Kidney (tissue), 14 donors: ENCODE measurements around the gene TXN2. TPM values are rescaled to one million over a fixed set of nuclear protein-coding genes. Genes with fewer than 3 reads are reported as not detected.

ENCODE experiments used
- DNase-seq, 5 donors: peaks; one replicate each; pipeline ENCODE4 v3.0.0-alpha.2; 2013 to 2020
- FAIRE-seq: peaks from 2 replicates; lab custom pipeline; 2012; peaks lifted over from hg19 to GRCh38; lab: Jason Lieb, UNC
- H3K27ac ChIP-seq, 2 donors: one replicate each; pipeline ENCODE4 v1.7.0; 2013; ENCODE audit warnings: low read depth in 2 of 2, low read length in 2 of 2, inconsistent platforms in 1 of 2
- H3K27me3 ChIP-seq: one replicate; pipeline ENCODE4 v1.7.1; 2013; ENCODE audit warnings: low read length, inconsistent platforms; ENCODE audit not compliant: control insufficient read depth, insufficient read depth
- H3K36me3 ChIP-seq, 3 donors: one replicate each; pipeline versions ENCODE4 v1.7.0 to v1.7.1; 2013; ENCODE audit warnings: low read length in 3 of 3, control low read depth in 1 of 3, inconsistent platforms in 1 of 3; ENCODE audit not compliant: insufficient read depth in 3 of 3, control insufficient read depth in 2 of 3
- H3K4me1 ChIP-seq, 3 donors: one replicate each; pipeline versions ENCODE4 v1.7.0 to v1.7.1; 2013; ENCODE audit warnings: low read length in 3 of 3, inconsistent platforms in 1 of 3, low read depth in 1 of 3; ENCODE audit not compliant: control insufficient read depth in 2 of 3, insufficient read depth in 2 of 3
- H3K4me3 ChIP-seq, 3 donors: one replicate each; pipeline versions ENCODE4 v1.7.0 to v1.8.1; 2013; ENCODE audit warnings: low read length in 3 of 3, control low read depth in 1 of 3, inconsistent platforms in 1 of 3
- H3K9ac ChIP-seq, 3 donors: one replicate each; pipeline versions ENCODE4 v1.7.0 to v1.7.1; 2013; ENCODE audit warnings: low read length in 3 of 3, control low read depth in 1 of 3, inconsistent platforms in 1 of 3
- H3K9me3 ChIP-seq, 3 donors: one replicate each; pipeline versions ENCODE4 v1.7.0 to v1.7.1; 2013; ENCODE audit warnings: low read length in 3 of 3, control low read depth in 1 of 3, inconsistent platforms in 1 of 3; ENCODE audit not compliant: control insufficient read depth in 2 of 3, insufficient read depth in 1 of 3
- CTCF ChIP-seq: IDR thresholded peaks from 3 replicates; pipeline ENCODE4 v1.5.1; 2012; ENCODE audit warnings: mild to moderate bottlenecking, moderate library complexity, borderline replicate concordance; ENCODE audit not compliant: insufficient read depth; ENCODE audit errors: extremely low read depth
- intact Hi-C: fragments of 100-400 bp; cut with DNase I; formaldehyde crosslinking; loops from one replicate; pipeline ENCODE4 v1.11.1; 2022
- polyA plus RNA-seq: library from polyadenylated mRNA; stranded (reverse); fragments of 350-450 nt; fragmentation: Illumina TruSeq; extraction: RNeasy Lipid Tissue Mini Kit (QIAGEN cat#74804); gene quantifications from one replicate; pipeline ENCODE4 v1.2.3, GENCODE V29; 2014; ENCODE audit warnings: low read depth, low replicate concordance; ENCODE audit not compliant: insufficient read depth
- total RNA-seq: library from RNA; stranded (reverse); fragmentation: NEBNext Ultra II Directional; extraction: Animal tissue kit (Norgen Biotek cat#: 25700); gene quantifications from one replicate; pipeline ENCODE4 v1.2.1, GENCODE V29; 2021
- donor health status: control.
- donor health status: control.
- donor health status: control.
- donor health status: control.
- donor health status: control.
- donor health status: DM: yes; HTN: yes; CAD: no.
- donor health status: Normal renal cell carcinoma (clear cell type).

TXN2 gene
- total and polyA plus RNA-seq, 2 donors from 2014 or later: 72.8 to 194 TPM

- no peak for TF ChIP-seq CTCF
- H3K27me3 ChIP-seq: no peaks in the 10 kb centered on the region
- FAIRE-seq (no peak), DNase-seq (no peak)
- peaks cover 1 to 30% (median 25%) of the 10 kb centered on the region in 3 donors for H3K36me3 ChIP-seq
- no peaks in the 10 kb centered on the region for H3K9me3 ChIP-seq
- H3K9ac ChIP-seq: no peak overlapping the region
- intact Hi-C loops: loop anchor here (10.0 kb wide), 1 partner anchor 166 kb away; no protein-coding TSS in a partner anchor
- H3K27ac ChIP-seq: no peak overlapping the region
- peaks cover 0 to 16% (median 4%) of the 10 kb centered on the region in 3 donors for H3K4me1 ChIP-seq
- H3K4me3 ChIP-seq: no peak overlapping the region
These were observed 10.5 kb downstream of the TXN2 start for GRCh38 chr22:36470994-36471331.

- FAIRE-seq (no peak), DNase-seq (peak; percentile 89 to 94 (median 91))
- Histone ChIP-seq H3K27ac (peak overlapping the region; percentile 66 to 72), H3K9me3 (no peaks in the 10 kb centered on the region), H3K27me3 (no peaks in the 10 kb centered on the region), H3K9ac (peak overlapping the region in 1 of 3 donors; percentile 37), H3K4me3 (no peak overlapping the region), H3K4me1 (peaks cover 0 to 18% (median 4%) of the 10 kb centered on the region in 3 donors), H3K36me3 (peaks cover 0 to 24% (median 20%) of the 10 kb centered on the region in 3 donors)
- intact Hi-C loops: loop anchor here (10.0 kb wide), 1 partner anchor 166 kb away; no protein-coding TSS in a partner anchor
- peak; percentile 96 for TF ChIP-seq CTCF
These were observed 11.1 kb downstream of the TXN2 start for GRCh38 chr22:36470162-36470993.

- peaks cover 0 to 20% (median 4%) of the 10 kb centered on the region in 3 donors for H3K4me1 ChIP-seq
- peaks cover 0 to 20% (median 15%) of the 10 kb centered on the region in 3 donors for H3K36me3 ChIP-seq
- TF ChIP-seq CTCF: no peak
- no peaks in the 10 kb centered on the region for H3K27me3 ChIP-seq
- peak overlapping the region in 1 of 3 donors; percentile 67 for H3K9ac ChIP-seq
- no peak for FAIRE-seq
- peak overlapping the region; percentile 71 to 72 for H3K27ac ChIP-seq
- no peak for DNase-seq
- intact Hi-C loops: no loop called here
- H3K9me3 ChIP-seq: no peaks in the 10 kb centered on the region
- H3K4me3 ChIP-seq: no peak overlapping the region
These were observed 12.2 kb downstream of the TXN2 start for GRCh38 chr22:36469094-36469710.
